Tibial nerve (tissue), 4 donors: ENCODE results near the gene TCF12.

Experiments used
- EP300 ChIP-seq, 2 donors: sonication (generic); formaldehyde crosslinking; IDR thresholded peaks; one replicate each; pipeline ENCODE4 v1.6.1; 2017; ENCODE audit warnings: antibody characterized with exemption in 2 of 2, mild to moderate bottlenecking in 1 of 2
- POLR2A ChIP-seq, 2 donors: fragments of 450-650 bp; IDR thresholded peaks; one replicate each; pipeline ENCODE4 v1.6.1; 2017; ENCODE audit warnings: antibody characterized with exemption in 2 of 2, mild to moderate bottlenecking in 2 of 2, moderate library complexity in 2 of 2
- TF ChIP-seq, protein P1 (sequence below), 5 experiments: fragments of 200-600 bp in 3 of 5; fragments of 450-650 bp in 2 of 5; sonication (generic) in 3 of 5; IDR thresholded peaks; one replicate each; pipeline ENCODE4 v1.5.1; 2016 to 2019; ENCODE audit warnings: antibody characterized with exemption in 5 of 5, mild to moderate bottlenecking in 3 of 5, moderate library complexity in 2 of 5

DNA sequence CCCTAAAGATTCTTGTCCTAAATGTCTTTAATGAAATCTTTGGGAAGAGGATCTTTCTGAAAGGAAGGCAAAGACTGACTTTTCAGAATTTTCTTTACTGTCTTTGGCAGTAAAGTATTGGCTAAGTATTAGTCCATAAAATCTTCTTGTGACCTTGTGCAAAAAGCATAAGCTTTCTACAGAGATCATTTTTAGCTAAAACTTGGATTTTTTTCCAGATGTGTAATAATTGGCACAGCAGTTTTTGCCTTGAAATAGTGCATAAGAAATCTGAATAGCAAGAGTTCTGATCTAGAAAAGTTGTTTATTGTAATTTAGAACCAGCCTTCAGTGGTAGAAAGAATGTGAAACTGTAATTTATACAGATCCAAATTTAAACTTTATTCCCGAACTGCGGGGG is 335.1 kb downstream of the TCF12 start:
- TF ChIP-seq, protein P1, sequence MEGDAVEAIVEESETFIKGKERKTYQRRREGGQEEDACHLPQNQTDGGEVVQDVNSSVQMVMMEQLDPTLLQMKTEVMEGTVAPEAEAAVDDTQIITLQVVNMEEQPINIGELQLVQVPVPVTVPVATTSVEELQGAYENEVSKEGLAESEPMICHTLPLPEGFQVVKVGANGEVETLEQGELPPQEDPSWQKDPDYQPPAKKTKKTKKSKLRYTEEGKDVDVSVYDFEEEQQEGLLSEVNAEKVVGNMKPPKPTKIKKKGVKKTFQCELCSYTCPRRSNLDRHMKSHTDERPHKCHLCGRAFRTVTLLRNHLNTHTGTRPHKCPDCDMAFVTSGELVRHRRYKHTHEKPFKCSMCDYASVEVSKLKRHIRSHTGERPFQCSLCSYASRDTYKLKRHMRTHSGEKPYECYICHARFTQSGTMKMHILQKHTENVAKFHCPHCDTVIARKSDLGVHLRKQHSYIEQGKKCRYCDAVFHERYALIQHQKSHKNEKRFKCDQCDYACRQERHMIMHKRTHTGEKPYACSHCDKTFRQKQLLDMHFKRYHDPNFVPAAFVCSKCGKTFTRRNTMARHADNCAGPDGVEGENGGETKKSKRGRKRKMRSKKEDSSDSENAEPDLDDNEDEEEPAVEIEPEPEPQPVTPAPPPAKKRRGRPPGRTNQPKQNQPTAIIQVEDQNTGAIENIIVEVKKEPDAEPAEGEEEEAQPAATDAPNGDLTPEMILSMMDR (IDR thresholded peaks at IDR 0.05) = no peak
- TF ChIP-seq EP300 (IDR thresholded peaks at IDR 0.05) = no peak
- no peak for TF ChIP-seq POLR2A (IDR thresholded peaks at IDR 0.05)
